K562 (cell line): Measurements from ENCODE around the gene SLC16A10.

ENCODE experiments used
- ARID3B ChIP-seq: fragments of 250-450 bp; sonication (Bioruptor Pico); IDR thresholded peaks from 2 replicates; pipeline ENCODE4 v1.4.0; 2020; ENCODE audit warnings: borderline replicate concordance
- E2F5 ChIP-seq: sonication (generic); formaldehyde crosslinking; IDR thresholded peaks from 2 replicates; pipeline ENCODE4 v1.8.0; 2022; ENCODE audit warnings: mild to moderate bottlenecking, missing genetic modification reagents
- NFIX ChIP-seq: fragments of 250-450 bp; sonication (Bioruptor Pico); IDR thresholded peaks from 2 replicates; pipeline ENCODE4 v1.4.0; 2020; ENCODE audit warnings: low read depth, mild to moderate bottlenecking, moderate library complexity

- TF ChIP-seq NFIX (CRISPR knock-in tag) (no peak), E2F5 (CRISPR knock-in tag) (no peak), ARID3B (CRISPR knock-in tag) (no peak)
Measured at GRCh38 chr6:111068109-111068865, 19.0 kb upstream of the SLC16A10 start.
